ENCODE data around the gene ITPR2.
A peak's percentile ranks its signal among the peaks of the same experiment; 100 is the strongest.
"Not testable (repeated sequence)": the region's sequence is repeated elsewhere in the genome, so short reads cannot be mapped to it uniquely, and the experiment has no call there.

ITPR2 gene

DNA sequence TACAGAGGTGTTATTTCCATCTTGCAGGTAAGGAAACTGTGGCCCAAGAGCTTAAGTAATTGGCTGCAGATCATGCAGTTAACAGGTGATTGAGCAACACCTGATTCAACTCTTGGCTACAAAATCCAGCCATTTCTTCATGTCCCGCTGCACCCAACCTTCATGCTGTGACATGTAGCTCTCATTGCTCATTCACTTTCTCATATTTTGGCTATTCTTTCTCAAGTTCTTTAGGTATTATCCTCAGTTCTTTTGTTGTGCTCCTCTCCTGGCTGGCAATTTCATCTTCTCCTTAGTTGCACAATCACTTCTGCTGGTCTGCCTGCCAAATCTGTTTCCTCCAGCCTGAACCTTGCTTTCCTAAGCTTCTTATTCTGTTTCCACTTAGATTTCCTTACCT is 336.8 kb downstream of the ITPR2 start:
- no peak for DNase-seq

- no peak for DNase-seq
Measured at GRCh38 chr12:26493656-26494055, 339.3 kb downstream of the ITPR2 start.

- no peak for DNase-seq
Measured at GRCh38 chr12:26492406-26492805, 340.6 kb downstream of the ITPR2 start.

GRCh38 chr12:26489908-26490307 is 343.1 kb downstream of the ITPR2 start:
- no peak for DNase-seq

DNA sequence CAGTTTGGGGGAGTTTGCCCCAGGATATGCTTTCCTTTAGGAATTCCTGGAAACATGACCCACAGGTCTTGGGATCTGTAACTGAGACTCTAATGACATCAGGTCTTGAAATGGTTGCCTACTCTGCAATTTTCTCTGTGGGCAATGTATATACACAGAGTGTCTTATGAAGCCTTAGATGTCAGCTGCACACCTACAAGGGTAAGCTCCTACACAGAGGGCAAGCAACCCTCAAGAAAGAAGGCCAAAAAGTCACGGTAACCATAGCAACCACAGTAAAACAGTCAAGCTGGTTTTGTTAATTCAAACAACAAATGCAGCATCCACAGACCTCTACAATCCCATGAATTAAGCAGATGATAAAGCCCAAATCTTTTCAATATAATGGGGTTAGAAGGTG is 344.6 kb downstream of the ITPR2 start:
- DNase-seq: no peak

- no peak for DNase-seq
Measured at GRCh38 chr12:26473291-26473690, 359.7 kb downstream of the ITPR2 start.

DNA sequence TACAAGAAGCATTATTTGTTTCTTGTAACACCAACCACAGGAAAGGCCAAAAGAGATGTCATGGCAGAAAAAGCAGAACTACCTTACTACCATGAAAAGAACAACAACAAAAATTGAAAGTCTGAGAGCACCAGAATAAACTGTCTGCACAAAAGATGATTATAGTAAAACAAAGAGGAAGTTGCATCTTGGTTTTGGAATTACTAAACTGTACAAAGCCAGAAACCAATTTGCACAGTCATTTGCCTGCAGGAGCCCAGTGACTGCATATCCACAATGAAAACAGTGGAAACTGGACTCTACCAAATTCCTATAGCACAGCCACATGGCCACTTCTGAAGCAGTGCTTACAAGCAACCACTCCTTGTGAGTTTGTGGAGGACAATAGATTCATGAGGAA is 361.4 kb downstream of the ITPR2 start:
- no peak for DNase-seq

GRCh38 chr12:26469421-26470180 is 363.4 kb downstream of the ITPR2 start:
- DNase-seq: no peak

DNA sequence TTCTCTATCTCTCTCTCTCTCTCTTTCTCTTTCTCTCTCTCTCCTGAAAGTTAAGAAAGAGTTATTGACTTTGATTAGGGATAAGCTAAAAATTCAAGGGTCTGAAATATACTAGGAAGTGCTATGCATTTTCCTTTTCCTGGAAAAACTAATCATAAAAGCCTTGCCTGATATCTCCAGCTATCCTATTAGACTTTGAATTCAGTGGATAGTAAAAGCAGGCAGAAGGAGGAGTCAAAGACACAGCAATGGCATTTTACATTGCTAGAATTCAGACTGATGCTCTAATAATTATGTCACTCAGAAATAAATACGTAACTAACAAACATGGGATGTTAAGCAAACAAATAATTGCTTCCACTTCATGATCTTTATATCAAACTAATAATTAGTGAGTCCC is 365.6 kb downstream of the ITPR2 start:
- no peak for DNase-seq

- DNase-seq: no peak
Measured at GRCh38 chr12:26466726-26467125, 366.3 kb downstream of the ITPR2 start.

- DNase-seq: no peak
Measured at GRCh38 chr12:26465419-26466097, 367.4 kb downstream of the ITPR2 start.

- DNase-seq: no peak
Measured at GRCh38 chr12:26461776-26462175, 371.2 kb downstream of the ITPR2 start.

DNA sequence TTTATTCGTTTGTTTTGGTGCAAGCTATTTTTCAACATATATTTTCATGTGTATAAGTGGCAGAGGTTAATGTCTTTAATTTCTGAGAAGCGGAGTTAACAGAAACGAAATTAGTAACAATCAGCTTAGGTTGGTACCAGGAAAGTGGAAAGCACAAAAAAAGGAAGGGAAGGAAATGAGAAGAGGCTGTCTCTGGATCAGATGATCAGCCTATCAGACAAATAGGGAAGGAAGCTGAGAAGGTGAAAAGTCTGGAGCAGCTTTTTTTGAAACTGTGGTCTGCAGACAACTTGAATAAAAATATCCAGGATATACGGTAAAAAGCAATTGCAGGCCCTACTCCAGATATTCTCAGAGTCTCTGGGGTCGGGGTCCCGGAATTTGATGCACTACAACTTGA is 372.6 kb downstream of the ITPR2 start:
- DNase-seq: no peak

DNA sequence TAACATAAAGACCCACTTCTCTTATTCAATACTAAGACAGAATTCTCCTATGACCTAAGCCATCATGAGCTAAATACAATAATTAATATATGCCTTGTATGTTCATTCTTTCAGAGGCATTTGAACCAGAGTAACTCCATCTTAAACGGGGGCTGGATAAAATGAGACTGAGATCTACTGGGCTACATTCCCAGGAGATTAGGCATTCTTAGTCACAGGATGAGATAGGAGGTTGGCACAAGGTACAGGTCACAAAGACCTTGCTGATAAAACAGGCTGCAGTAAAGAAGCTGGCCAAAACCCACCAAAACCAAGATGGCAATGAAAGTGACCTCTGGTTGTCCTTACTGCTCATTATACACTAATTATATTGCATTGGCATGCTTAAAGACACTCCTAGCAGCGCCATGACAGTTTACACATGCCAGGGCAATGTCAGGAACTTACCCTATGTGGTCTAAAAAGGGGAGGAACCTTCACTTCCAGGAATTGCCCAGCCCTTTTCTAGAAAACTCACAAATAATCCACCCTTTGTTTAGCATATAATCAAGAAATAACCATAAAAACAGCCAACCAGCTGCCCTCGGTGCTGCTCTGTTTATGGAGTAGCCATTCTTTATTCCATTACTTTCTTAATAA is 376.9 kb downstream of the ITPR2 start:
- DNase-seq: no peak

DNA sequence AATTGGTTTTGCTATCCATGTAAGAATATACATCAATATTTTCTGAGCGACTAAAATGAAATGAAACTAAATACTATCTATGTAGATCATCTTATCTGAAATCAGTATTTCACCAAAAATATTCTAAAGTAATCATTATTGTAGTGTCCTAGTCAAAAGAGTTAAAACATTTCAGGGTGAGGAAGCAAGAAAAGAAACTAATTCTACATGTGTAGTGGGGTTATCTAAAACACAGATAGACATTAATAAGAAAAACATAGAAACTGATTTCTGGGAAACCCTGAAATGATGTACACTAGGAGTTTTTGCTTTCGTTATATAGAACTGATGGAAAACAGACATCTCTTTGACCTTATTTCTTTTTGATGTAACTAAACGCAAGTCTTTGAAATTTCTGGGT is 379.7 kb downstream of the ITPR2 start:
- DNase-seq: no peak

- DNase-seq: no peak
Measured at GRCh38 chr12:26452511-26452910, 380.5 kb downstream of the ITPR2 start.

DNA sequence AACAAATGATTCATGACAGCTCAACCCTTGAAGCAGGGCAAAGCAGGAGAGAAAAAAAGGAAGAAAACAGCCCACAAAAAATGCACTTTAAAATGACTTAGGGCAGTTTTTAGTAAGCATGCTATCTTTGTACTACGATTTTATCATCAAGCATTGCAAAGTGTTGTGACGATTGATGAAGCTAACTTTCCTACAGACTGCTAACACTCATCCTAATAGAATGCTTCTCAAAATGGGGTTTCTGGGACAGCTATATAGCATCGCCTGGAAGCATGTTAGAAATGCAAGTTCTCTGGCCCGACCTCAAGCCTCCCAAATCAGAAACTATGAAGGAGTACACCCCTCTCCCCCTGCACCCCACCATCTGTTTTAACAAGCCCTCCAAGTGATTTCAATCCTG is 381.2 kb downstream of the ITPR2 start:
- no peak for DNase-seq

DNA sequence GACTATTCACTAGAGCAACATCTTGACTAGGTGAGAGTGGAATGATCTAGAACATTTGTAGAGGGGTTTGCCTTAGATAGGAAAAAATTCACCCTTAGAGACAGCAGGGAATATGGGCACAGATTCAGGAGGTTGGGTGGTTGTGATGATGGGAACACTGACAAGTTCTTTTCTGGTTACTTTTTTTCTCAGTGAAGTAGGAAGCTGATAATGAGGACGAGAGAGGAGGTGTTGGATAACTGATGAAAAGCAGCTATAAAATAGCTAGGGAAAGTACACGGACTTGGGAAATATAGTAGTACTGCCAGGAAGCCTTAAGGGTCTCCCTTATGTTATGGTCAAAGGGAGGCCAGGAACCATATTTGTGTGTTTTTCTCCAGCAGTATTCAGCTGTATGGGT is 387.1 kb downstream of the ITPR2 start:
- no peak for DNase-seq

DNA sequence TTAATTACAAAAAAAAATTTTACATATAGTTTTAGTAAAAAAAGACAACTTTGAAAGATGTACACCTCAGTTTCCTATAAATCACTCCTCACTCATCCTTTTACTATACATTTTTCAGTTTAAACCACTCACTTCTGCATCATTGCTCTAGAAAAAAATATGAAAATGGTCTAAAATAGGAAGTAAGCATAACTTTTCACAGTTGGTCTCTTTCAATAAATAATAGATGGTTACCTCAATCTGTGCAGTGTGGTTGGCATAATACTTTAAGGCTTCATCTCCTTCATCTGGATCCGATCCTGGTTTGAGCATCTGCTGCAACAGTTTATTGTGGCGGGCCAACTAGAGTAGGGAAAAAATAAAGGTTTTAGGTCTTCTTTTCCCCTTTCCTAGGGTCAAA is 389.7 kb downstream of the ITPR2 start:
- DNase-seq: no peak

GRCh38 chr12:26441434-26441833 is 391.6 kb downstream of the ITPR2 start:
- no peak for DNase-seq

DNA sequence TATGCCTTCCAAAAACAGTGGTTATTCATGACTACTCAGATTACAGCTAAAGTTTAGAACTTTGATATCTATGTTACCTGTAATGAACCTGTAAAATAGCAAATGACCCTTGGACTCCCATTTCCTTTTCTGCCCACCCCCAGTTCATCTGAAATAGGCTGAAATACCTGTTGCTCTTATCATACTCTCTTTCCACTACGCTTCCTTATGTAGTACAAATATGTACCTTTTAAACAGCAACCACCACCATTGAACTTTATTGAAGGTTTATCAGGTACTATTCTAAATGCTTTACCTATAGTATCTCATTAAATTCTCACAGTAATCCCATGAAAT is 398.0 kb downstream of the ITPR2 start:
- DNase-seq: no peak

GRCh38 chr12:26434299-26435068 is 398.5 kb downstream of the ITPR2 start:
- peak in 1 of 2 experiments; percentile 4 for DNase-seq

DNA sequence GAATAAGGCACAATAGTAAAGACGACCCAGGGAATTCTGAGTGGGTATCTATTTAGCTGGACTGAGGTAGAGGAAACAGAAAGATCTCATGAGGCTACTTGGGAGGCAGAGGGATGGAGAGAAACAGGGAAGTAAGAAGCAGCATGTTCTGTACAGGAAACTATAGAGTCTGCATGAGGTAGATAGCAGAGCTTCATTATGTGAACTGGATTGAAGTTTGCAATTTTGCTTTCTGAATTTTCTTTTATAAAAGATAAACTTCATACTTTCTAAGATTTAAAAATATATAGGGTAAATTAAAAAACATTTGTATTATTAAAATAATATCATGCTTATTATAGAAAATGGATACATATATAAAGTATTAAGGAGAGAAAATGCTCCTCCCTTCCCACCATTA is 399.3 kb downstream of the ITPR2 start:
- DNase-seq: not testable (repeated sequence)

- no peak for DNase-seq
Measured at GRCh38 chr12:26431211-26431610, 401.8 kb downstream of the ITPR2 start.

Measured in cerebellar nuclear complex (tissue), 1 donor.